HEK293 (cell line): Measurements from ENCODE around the gene ERCC3.
"Not testable (repeated sequence)": the region's sequence is repeated elsewhere in the genome, so short reads cannot be mapped to it uniquely, and the experiment has no call there.

Source experiments
- CTCF ChIA-PET: fragments of 350-600 bp; formaldehyde crosslinking; extraction: SDS; loops from one replicate; lab custom pipeline; 2021; ENCODE audit warnings: antibody characterized with exemption; lab: Yijun Ruan, JAX
- POLR2A ChIA-PET: fragments of 300-600 bp; formaldehyde crosslinking; extraction: SDS; loops from one replicate; lab custom pipeline; 2020; ENCODE audit warnings: antibody characterized with exemption, inconsistent platforms; lab: Yijun Ruan, JAX
- H3K27ac ChIP-seq: fragments of 200-500 bp; sonication (Bioruptor generic); 2 replicates; pipeline ENCODE4 v1.5.1; 2014; ENCODE audit warnings: low read depth, low read length, control low read depth, inconsistent platforms; ENCODE audit errors: extremely low read depth
- H3K36me3 ChIP-seq, 2 experiments: fragments of 200-500 bp in 1 of 2; sonication (Bioruptor generic) in 1 of 2; 1 replicate in 1 of 2; 2 replicates in 1 of 2; pipeline ENCODE4 v1.5.1; 2014 to 2017; ENCODE audit warnings: inconsistent platforms in 2 of 2, low read length in 2 of 2; ENCODE audit not compliant: control insufficient read depth in 2 of 2, insufficient read depth in 1 of 2
- H3K4me1 ChIP-seq: fragments of 200-500 bp; sonication (Bioruptor generic); 2 replicates; pipeline ENCODE4 v1.5.1; 2014; ENCODE audit warnings: mild to moderate bottlenecking, low read length, inconsistent platforms; ENCODE audit not compliant: control insufficient read depth, insufficient read depth
- H3K4me3 ChIP-seq: 2 replicates; pipeline ENCODE4 v1.5.1; 2011; ENCODE audit warnings: low read depth, mild to moderate bottlenecking, control low read depth, low read length, moderate library complexity
- H3K9me3 ChIP-seq: fragments of 200-500 bp; sonication (Bioruptor generic); 2 replicates; pipeline ENCODE4 v1.5.1; 2014; ENCODE audit warnings: low read depth, low read length, inconsistent platforms; ENCODE audit not compliant: control insufficient read depth, insufficient read depth
- EGR2 ChIP-seq: fragments of 450-650 bp; formaldehyde crosslinking; IDR thresholded peaks from 2 replicates; pipeline ENCODE4 v1.5.1; 2016; ENCODE audit warnings: low read depth, missing biosample characterization, missing genetic modification characterization
- KLF1 ChIP-seq: fragments of 450-650 bp; formaldehyde crosslinking; IDR thresholded peaks from 2 replicates; pipeline ENCODE4 v1.5.1; 2016; ENCODE audit warnings: missing biosample characterization, missing genetic modification characterization
- KLF8 ChIP-seq: fragments of 450-650 bp; formaldehyde crosslinking; IDR thresholded peaks from 2 replicates; pipeline ENCODE4 v1.5.1; 2016; ENCODE audit warnings: missing biosample characterization, missing genetic modification characterization
- SCRT2 ChIP-seq: fragments of 450-650 bp; formaldehyde crosslinking; IDR thresholded peaks from 2 replicates; pipeline ENCODE4 v1.5.1; 2016; ENCODE audit warnings: missing biosample characterization, missing genetic modification characterization
- ZBTB17 ChIP-seq: fragments of 450-650 bp; formaldehyde crosslinking; IDR thresholded peaks from 2 replicates; pipeline ENCODE4 v1.5.1; 2016; ENCODE audit warnings: missing biosample characterization, missing genetic modification characterization
- ZFHX2 ChIP-seq: fragments of 450-650 bp; formaldehyde crosslinking; conservative IDR thresholded peaks from 2 replicates; pipeline ENCODE4 v1.5.1; 2016; ENCODE audit warnings: missing biosample characterization, missing genetic modification characterization
- ZNF146 ChIP-seq: fragments of 450-650 bp; formaldehyde crosslinking; IDR thresholded peaks from 2 replicates; pipeline ENCODE4 v1.5.1; 2016; ENCODE audit warnings: missing biosample characterization, missing genetic modification characterization
- ZNF157 ChIP-seq: fragments of 450-650 bp; formaldehyde crosslinking; IDR thresholded peaks from 2 replicates; pipeline ENCODE4 v1.5.1; 2016; ENCODE audit warnings: missing biosample characterization, missing genetic modification characterization
- ZNF23 ChIP-seq: fragments of 450-650 bp; formaldehyde crosslinking; IDR thresholded peaks from 2 replicates; pipeline ENCODE4 v1.5.1; 2016; ENCODE audit warnings: missing biosample characterization, missing genetic modification characterization, borderline replicate concordance
- ZNF24 ChIP-seq: fragments of 450-650 bp; formaldehyde crosslinking; IDR thresholded peaks from 2 replicates; pipeline ENCODE4 v1.5.1; 2016; ENCODE audit warnings: missing biosample characterization, missing genetic modification characterization
- ZNF335 ChIP-seq: fragments of 450-650 bp; formaldehyde crosslinking; conservative IDR thresholded peaks from 2 replicates; pipeline ENCODE4 v1.5.1; 2016; ENCODE audit warnings: missing biosample characterization, missing genetic modification characterization
- ZNF792 ChIP-seq: fragments of 450-650 bp; formaldehyde crosslinking; IDR thresholded peaks from 2 replicates; pipeline ENCODE4 v1.5.1; 2016; ENCODE audit warnings: missing biosample characterization, missing genetic modification characterization
- ZXDB ChIP-seq: fragments of 450-650 bp; formaldehyde crosslinking; IDR thresholded peaks from 2 replicates; pipeline ENCODE4 v1.5.1; 2016; ENCODE audit warnings: missing biosample characterization, missing genetic modification characterization
- TF ChIP-seq, protein P1 (sequence below): fragments of 450-650 bp; formaldehyde crosslinking; IDR thresholded peaks from 2 replicates; pipeline ENCODE4 v1.5.1; 2016; ENCODE audit warnings: missing biosample characterization, missing genetic modification characterization
- TF ChIP-seq, protein P2 (sequence below): fragments of 450-650 bp; formaldehyde crosslinking; conservative IDR thresholded peaks from 2 replicates; pipeline ENCODE4 v1.5.1; 2016; ENCODE audit warnings: low read depth, missing biosample characterization, missing genetic modification characterization
- TF ChIP-seq, protein P3 (sequence below): fragments of 450-650 bp; formaldehyde crosslinking; optimal IDR thresholded peaks from 2 replicates; pipeline ENCODE3; 2016; ENCODE audit warnings: missing biosample characterization, mild to moderate bottlenecking, missing genetic modification characterization
- TF ChIP-seq, protein P4 (sequence below): fragments of 450-650 bp; formaldehyde crosslinking; IDR thresholded peaks from 2 replicates; pipeline ENCODE4 v1.5.1; 2016; ENCODE audit warnings: missing biosample characterization, missing genetic modification characterization
- TF ChIP-seq, protein P5 (sequence below): fragments of 450-650 bp; IDR thresholded peaks from 2 replicates; pipeline ENCODE4 v1.5.1; 2018; ENCODE audit warnings: missing biosample characterization, missing genetic modification characterization

The ERCC3 gene

DNA sequence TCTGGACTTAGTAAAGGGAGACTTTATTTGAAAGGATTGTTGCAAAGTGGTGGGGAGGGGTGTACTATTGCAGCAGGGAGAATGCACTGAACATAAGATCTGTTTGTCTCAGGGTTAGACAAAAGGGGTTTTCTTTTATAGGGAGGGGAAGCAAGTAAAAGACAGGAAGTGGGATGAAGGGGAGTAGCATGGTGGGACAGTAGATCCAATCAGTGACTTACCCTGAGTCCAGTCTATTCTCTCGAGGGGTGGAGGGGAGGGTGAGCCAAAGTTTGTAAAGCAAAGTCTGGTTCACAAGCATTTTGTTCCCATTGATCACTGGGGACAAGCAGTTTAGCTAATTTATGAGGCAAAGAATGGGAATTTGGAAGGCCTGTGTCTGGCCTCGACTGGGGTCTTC lies 38.8 kb downstream of the ERCC3 start (continued):
- no peak for TF ChIP-seq ZNF146
- TF ChIP-seq ZNF23: no peak
- TF ChIP-seq EGR2 (tag by site-specific recombination): no peak

DNA sequence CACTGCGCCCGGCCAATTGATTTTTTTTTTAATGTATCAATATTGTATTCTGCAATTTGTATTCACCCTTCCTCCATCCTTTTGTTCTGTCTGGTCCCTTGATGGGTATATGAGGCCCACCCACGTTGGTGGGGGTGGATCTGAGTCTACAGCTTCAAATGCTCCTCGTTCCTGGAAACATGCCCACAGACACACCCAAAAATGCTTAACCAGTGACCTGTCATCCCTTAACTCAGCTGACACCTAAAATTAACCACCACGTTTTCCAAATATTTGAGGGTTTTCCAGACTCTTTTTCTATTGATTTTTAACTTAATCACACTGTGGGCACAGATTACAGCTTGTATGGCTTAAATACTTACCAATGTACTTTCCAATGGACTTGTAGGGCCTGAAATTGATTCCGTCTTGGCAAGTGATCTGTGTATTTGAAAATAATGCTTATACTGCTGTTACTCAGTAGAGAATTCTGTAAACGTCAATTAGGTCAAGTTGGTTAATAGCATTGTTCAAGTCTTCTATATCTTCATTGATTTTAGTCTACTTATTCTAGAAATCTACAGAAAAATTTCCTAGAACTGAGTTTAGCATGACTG lies 39.5 kb downstream of the ERCC3 start:
- Histone ChIP-seq H3K4me3 (no peak overlapping the region), H3K36me3 (peaks cover 21 to 37% of the 10 kb centered on the region in 2 experiments), H3K9me3 (no peaks in the 10 kb centered on the region), H3K4me1 (no peaks in the 10 kb centered on the region), H3K27ac (no peak overlapping the region)
- CTCF ChIA-PET: interaction anchor here (1.1 kb wide), 1 partner anchor 57 kb away, joined by 4 read pairs; no protein-coding TSS in a partner anchor
- POLR2A ChIA-PET: no interaction called here
- TF ChIP-seq ZFHX2 (peak; percentile 59), KLF1 (tag by site-specific recombination) (no peak), ZXDB (tag by site-specific recombination) (no peak), EGR2 (tag by site-specific recombination) (0 out of 2 replicates have a peak, but pooled peaks have one; percentile 33)
- TF ChIP-seq, protein P1, sequence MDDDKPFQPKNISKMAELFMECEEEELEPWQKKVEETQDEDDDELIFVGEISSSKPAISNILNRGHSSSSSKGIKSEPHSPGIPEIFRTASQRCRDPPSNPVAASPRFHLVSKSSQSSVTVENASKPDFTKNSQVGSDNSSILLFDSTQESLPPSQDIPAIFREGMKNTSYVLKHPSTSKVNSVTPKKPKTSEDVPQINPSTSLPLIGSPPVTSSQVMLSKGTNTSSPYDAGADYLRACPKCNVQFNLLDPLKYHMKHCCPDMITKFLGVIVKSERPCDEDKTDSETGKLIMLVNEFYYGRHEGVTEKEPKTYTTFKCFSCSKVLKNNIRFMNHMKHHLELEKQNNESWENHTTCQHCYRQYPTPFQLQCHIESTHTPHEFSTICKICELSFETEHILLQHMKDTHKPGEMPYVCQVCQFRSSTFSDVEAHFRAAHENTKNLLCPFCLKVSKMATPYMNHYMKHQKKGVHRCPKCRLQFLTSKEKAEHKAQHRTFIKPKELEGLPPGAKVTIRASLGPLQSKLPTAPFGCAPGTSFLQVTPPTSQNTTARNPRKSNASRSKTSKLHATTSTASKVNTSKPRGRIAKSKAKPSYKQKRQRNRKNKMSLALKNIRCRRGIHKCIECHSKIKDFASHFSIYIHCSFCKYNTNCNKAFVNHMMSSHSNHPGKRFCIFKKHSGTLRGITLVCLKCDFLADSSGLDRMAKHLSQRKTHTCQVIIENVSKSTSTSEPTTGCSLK (tag by site-specific recombination): no peak

DNA sequence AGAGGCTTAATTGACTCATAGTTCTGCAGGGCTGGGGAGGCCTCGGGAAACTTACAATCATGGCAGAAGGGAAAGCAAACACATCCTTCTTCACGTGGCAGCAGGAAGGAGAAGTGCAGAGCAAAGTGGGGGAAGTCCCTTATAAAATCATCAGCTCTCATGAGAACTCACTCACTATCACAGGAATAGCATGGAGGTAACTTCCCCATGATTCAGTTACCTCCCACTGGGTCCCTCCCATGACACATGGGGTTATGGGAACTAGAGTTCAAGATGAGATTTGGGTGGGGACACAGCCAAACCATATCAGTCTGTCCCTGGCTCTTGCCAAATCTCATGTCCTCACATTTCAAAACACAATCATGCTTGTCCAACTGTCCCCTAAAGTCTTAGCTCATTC lies 52.8 kb downstream of the ERCC3 start:
- H3K27ac ChIP-seq, H3K9me3 ChIP-seq, POLR2A ChIA-PET, H3K36me3 ChIP-seq, H3K4me3 ChIP-seq, H3K4me1 ChIP-seq: not testable (repeated sequence)
- CTCF ChIA-PET: interaction anchor here (0.6 kb wide), 1 partner anchor 1824 kb away, joined by 3 read pairs; no protein-coding TSS in a partner anchor

DNA sequence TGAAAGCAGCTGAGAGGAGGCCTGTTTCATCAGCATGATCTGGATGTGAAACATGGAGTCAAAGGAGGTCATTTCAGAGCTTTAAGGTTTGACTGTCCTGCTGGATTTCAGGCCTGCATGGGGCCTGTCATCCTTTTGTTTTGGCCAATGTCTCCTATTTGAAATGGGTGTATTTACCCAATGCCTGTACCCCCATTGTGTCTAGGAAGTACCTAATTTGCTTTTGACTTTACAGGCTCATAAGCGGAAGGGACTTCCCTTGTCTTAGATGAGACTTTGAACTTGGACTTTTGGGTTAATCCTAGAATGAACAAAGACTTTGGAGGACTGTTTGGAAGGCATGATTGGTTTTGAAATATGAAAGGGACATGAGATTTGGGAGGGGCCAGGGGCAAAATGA lies 54.5 kb downstream of the ERCC3 start:
- Histone ChIP-seq H3K4me1 (no peaks in the 10 kb centered on the region), H3K9me3 (no peaks in the 10 kb centered on the region), H3K4me3 (no peak overlapping the region), H3K36me3 (no peaks in the 10 kb centered on the region), H3K27ac (no peak overlapping the region)
- POLR2A ChIA-PET: no interaction called here
- CTCF ChIA-PET: interaction anchor here (0.6 to 1.0 kb wide), 2 partner anchors 12 to 42 kb away, joined by 3 read pairs; no protein-coding TSS in a partner anchor
- TF ChIP-seq, protein P2, sequence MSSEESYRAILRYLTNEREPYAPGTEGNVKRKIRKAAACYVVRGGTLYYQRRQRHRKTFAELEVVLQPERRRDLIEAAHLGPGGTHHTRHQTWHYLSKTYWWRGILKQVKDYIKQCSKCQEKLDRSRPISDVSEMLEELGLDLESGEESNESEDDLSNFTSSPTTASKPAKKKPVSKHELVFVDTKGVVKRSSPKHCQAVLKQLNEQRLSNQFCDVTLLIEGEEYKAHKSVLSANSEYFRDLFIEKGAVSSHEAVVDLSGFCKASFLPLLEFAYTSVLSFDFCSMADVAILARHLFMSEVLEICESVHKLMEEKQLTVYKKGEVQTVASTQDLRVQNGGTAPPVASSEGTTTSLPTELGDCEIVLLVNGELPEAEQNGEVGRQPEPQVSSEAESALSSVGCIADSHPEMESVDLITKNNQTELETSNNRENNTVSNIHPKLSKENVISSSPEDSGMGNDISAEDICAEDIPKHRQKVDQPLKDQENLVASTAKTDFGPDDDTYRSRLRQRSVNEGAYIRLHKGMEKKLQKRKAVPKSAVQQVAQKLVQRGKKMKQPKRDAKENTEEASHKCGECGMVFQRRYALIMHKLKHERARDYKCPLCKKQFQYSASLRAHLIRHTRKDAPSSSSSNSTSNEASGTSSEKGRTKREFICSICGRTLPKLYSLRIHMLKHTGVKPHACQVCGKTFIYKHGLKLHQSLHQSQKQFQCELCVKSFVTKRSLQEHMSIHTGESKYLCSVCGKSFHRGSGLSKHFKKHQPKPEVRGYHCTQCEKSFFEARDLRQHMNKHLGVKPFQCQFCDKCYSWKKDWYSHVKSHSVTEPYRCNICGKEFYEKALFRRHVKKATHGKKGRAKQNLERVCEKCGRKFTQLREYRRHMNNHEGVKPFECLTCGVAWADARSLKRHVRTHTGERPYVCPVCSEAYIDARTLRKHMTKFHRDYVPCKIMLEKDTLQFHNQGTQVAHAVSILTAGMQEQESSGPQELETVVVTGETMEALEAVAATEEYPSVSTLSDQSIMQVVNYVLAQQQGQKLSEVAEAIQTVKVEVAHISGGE (tag by site-specific recombination): no peak
- TF ChIP-seq SCRT2: no peak
- TF ChIP-seq, protein P3, sequence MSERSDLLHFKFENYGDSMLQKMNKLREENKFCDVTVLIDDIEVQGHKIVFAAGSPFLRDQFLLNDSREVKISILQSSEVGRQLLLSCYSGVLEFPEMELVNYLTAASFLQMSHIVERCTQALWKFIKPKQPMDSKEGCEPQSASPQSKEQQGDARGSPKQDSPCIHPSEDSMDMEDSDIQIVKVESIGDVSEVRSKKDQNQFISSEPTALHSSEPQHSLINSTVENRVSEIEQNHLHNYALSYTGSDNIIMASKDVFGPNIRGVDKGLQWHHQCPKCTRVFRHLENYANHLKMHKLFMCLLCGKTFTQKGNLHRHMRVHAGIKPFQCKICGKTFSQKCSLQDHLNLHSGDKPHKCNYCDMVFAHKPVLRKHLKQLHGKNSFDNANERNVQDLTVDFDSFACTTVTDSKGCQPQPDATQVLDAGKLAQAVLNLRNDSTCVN (tag by site-specific recombination): no peak
- no peak for TF ChIP-seq ZNF157 (tag by site-specific recombination)
- TF ChIP-seq KLF1 (tag by site-specific recombination): no peak
- no peak for TF ChIP-seq ZNF335 (tag by site-specific recombination)
- TF ChIP-seq, protein P4, sequence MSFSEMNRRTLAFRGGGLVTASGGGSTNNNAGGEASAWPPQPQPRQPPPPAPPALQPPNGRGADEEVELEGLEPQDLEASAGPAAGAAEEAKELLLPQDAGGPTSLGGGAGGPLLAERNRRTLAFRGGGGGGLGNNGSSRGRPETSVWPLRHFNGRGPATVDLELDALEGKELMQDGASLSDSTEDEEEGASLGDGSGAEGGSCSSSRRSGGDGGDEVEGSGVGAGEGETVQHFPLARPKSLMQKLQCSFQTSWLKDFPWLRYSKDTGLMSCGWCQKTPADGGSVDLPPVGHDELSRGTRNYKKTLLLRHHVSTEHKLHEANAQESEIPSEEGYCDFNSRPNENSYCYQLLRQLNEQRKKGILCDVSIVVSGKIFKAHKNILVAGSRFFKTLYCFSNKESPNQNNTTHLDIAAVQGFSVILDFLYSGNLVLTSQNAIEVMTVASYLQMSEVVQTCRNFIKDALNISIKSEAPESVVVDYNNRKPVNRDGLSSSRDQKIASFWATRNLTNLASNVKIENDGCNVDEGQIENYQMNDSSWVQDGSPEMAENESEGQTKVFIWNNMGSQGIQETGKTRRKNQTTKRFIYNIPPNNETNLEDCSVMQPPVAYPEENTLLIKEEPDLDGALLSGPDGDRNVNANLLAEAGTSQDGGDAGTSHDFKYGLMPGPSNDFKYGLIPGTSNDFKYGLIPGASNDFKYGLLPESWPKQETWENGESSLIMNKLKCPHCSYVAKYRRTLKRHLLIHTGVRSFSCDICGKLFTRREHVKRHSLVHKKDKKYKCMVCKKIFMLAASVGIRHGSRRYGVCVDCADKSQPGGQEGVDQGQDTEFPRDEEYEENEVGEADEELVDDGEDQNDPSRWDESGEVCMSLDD (tag by site-specific recombination): no peak
- TF ChIP-seq ZNF24 (tag by site-specific recombination): no peak
- no peak for TF ChIP-seq ZBTB17 (tag by site-specific recombination)
- TF ChIP-seq, protein P5, sequence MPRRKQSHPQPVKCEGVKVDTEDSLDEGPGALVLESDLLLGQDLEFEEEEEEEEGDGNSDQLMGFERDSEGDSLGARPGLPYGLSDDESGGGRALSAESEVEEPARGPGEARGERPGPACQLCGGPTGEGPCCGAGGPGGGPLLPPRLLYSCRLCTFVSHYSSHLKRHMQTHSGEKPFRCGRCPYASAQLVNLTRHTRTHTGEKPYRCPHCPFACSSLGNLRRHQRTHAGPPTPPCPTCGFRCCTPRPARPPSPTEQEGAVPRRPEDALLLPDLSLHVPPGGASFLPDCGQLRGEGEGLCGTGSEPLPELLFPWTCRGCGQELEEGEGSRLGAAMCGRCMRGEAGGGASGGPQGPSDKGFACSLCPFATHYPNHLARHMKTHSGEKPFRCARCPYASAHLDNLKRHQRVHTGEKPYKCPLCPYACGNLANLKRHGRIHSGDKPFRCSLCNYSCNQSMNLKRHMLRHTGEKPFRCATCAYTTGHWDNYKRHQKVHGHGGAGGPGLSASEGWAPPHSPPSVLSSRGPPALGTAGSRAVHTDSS (tag by site-specific recombination): no peak
- TF ChIP-seq KLF8 (tag by site-specific recombination): no peak
- TF ChIP-seq ZNF792: no peak
